Measurements from ENCODE around the gene POU5F2.

- no peak for TF ChIP-seq FOXM1 (IDR thresholded peaks at IDR 0.05; ENCODE audit: borderline replicate concordance)
- TF ChIP-seq FOXA1 (IDR thresholded peaks at IDR 0.05) = no peak
- TF ChIP-seq HDGF (IDR thresholded peaks at IDR 0.05; ENCODE audit: borderline replicate concordance) = no peak
- no peak for TF ChIP-seq BHLHE40 (IDR thresholded peaks at IDR 0.05; ENCODE audit: borderline replicate concordance)
- no peak for TF ChIP-seq CTBP1 (IDR thresholded peaks at IDR 0.05; ENCODE audit: borderline replicate concordance)
- TF ChIP-seq ZNF384 (IDR thresholded peaks at IDR 0.05) = no peak
- no peak for TF ChIP-seq LEF1 (IDR thresholded peaks at IDR 0.05; ENCODE audit: borderline replicate concordance)
- TF ChIP-seq ELF4 (IDR thresholded peaks at IDR 0.05) = no peak
- TF ChIP-seq SUZ12 (IDR thresholded peaks at IDR 0.05) = no peak
- TF ChIP-seq SP1 (IDR thresholded peaks at IDR 0.05) = no peak
- TF ChIP-seq PKNOX1 (IDR thresholded peaks at IDR 0.05) = no peak
- no peak for TF ChIP-seq L3MBTL2 (conservative IDR thresholded peaks at IDR 0.05)
- TF ChIP-seq TARDBP (IDR thresholded peaks at IDR 0.05) = no peak
- no peak for TF ChIP-seq NFRKB (IDR thresholded peaks at IDR 0.05)
These were observed 15.0 kb upstream of the POU5F2 start for GRCh38 chr5:93756372-93756771.

All from HEK293T (cell line).